ENCODE measurements around the gene PTCH1. TPM values are rescaled to one million over a fixed set of nuclear protein-coding genes. Genes with fewer than 3 reads are reported as not detected.

PTCH1 gene
- total RNA-seq, 1 experiment from 2014 or later: 7.6 TPM

DNA sequence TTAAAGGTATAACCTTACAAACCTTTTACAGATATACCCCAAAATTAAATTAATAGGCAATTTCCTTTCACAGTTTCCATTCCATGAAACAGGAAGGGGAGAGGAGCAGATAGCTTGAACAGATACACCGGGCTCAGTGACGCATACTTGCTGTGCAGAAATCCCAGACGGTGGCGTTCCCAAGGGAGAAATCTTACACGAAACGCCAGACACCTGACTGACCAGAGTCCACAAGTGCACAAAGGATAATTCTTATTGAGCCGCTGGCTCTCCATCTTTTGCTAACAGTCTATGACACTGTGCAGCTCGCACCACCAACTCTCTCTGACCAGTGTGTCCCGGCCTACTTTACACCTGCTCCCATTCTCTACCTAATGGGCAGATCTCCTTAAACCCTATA is 37.4 kb downstream of the PTCH1 start:
- CTCF ChIA-PET: no interaction called here
- intact Hi-C loops (cut with micrococcal nuclease; ENCODE audit: unreplicated experiment): no loop called here
- BruUV-seq (replicated peaks): no TSS peak
- TF ChIP-seq, protein P1, sequence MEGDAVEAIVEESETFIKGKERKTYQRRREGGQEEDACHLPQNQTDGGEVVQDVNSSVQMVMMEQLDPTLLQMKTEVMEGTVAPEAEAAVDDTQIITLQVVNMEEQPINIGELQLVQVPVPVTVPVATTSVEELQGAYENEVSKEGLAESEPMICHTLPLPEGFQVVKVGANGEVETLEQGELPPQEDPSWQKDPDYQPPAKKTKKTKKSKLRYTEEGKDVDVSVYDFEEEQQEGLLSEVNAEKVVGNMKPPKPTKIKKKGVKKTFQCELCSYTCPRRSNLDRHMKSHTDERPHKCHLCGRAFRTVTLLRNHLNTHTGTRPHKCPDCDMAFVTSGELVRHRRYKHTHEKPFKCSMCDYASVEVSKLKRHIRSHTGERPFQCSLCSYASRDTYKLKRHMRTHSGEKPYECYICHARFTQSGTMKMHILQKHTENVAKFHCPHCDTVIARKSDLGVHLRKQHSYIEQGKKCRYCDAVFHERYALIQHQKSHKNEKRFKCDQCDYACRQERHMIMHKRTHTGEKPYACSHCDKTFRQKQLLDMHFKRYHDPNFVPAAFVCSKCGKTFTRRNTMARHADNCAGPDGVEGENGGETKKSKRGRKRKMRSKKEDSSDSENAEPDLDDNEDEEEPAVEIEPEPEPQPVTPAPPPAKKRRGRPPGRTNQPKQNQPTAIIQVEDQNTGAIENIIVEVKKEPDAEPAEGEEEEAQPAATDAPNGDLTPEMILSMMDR (IDR thresholded peaks at IDR 0.05; ENCODE audit: unreplicated experiment): no peak
- H3K9me3 Mint-ChIP-seq (ENCODE audit: low read depth, unreplicated experiment): no peaks in the 10 kb centered on the region
- no peak for DNase-seq
- H3K27me3 Mint-ChIP-seq (ENCODE audit: unreplicated experiment): no peaks in the 10 kb centered on the region
- H3K36me3 Mint-ChIP-seq (ENCODE audit: insufficient read depth, unreplicated experiment): no peaks in the 10 kb centered on the region
- H3K4me3 Mint-ChIP-seq (ENCODE audit: low read depth, unreplicated experiment): no peak overlapping the region
- H3K27ac Mint-ChIP-seq (ENCODE audit: unreplicated experiment): no peak overlapping the region
- H3K4me1 Mint-ChIP-seq (ENCODE audit: low read depth, unreplicated experiment): no peaks in the 10 kb centered on the region

DNA sequence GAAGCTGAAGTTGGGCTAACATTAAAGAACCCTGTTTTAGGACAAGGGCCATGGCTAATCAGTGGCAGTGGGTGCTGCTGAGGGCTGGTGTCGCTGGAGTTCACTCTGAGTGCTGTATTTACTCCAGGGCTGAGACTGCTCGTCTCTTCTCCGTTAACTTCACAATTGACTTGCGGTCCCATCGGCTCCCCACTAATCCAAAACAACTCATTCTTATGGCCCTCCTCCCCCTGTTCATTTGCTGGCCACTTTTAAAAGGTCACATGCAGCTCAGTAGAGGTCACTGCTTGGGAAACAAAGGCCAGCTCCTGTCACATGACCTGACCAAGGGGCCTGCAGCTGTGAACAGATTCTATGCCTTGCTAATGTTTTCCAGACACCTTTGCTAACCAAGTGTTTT is 38.4 kb downstream of the PTCH1 start:
- Mint-ChIP-seq H3K27me3 (ENCODE audit: unreplicated experiment) (no peaks in the 10 kb centered on the region), H3K9me3 (ENCODE audit: low read depth, unreplicated experiment) (no peaks in the 10 kb centered on the region), H3K27ac (ENCODE audit: unreplicated experiment) (no peak overlapping the region), H3K4me3 (ENCODE audit: low read depth, unreplicated experiment) (no peak overlapping the region), H3K4me1 (ENCODE audit: low read depth, unreplicated experiment) (no peaks in the 10 kb centered on the region), H3K36me3 (ENCODE audit: insufficient read depth, unreplicated experiment) (no peaks in the 10 kb centered on the region)
- intact Hi-C loops (cut with micrococcal nuclease; ENCODE audit: unreplicated experiment): no loop called here
- TF ChIP-seq, protein P1 (IDR thresholded peaks at IDR 0.05; ENCODE audit: unreplicated experiment): no peak
- no peak for DNase-seq
- CTCF ChIA-PET: no interaction called here
- no TSS peak for BruUV-seq (replicated peaks)

DNA sequence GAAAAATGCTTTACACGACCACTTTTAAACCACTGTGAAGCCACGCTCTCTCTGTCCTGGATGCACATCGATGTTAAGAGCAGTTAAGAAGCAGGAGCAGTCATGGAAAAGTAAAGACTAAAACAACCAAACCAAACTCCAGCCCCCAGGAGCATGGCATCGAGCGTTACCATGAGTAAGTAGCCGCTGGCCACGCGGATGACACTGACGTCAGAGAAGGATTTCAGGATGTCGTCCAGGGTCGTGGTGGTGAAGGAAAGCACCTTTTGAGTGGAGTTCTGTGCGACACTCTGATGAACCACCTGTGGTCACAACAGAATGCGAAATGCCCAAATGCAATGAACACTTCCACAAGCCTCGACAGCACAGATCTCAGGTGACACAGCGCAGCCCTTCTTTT is 38.9 kb downstream of the PTCH1 start:
- TF ChIP-seq, protein P1 (IDR thresholded peaks at IDR 0.05; ENCODE audit: unreplicated experiment): no peak
- no peaks in the 10 kb centered on the region for H3K27me3 Mint-ChIP-seq (ENCODE audit: unreplicated experiment)
- H3K9me3 Mint-ChIP-seq (ENCODE audit: low read depth, unreplicated experiment): no peaks in the 10 kb centered on the region
- H3K27ac Mint-ChIP-seq (ENCODE audit: unreplicated experiment): no peak overlapping the region
- CTCF ChIA-PET: no interaction called here
- intact Hi-C loops (cut with micrococcal nuclease; ENCODE audit: unreplicated experiment): no loop called here
- no TSS peak for BruUV-seq (replicated peaks)
- no peaks in the 10 kb centered on the region for H3K4me1 Mint-ChIP-seq (ENCODE audit: low read depth, unreplicated experiment)
- DNase-seq: no peak
- H3K36me3 Mint-ChIP-seq (ENCODE audit: insufficient read depth, unreplicated experiment): no peaks in the 10 kb centered on the region
- H3K4me3 Mint-ChIP-seq (ENCODE audit: low read depth, unreplicated experiment): no peak overlapping the region

DNA sequence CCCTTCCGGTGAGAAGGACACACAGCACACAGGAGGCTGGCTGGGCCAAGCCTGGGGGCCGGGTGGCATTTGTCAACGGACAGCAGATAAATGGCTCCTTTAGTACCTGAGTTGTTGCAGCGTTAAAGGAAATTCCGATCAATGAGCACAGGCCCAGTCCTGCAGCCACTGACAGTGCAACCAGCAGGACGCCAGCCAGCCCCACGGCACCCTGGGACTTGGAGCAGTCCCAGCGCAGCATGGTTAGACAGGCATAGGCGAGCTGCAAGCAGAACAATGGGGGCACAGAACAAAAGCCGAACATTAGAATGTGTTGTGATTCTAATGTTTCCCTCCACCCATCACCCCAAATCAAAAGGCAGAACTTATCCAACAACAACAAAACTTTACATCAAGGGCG is 39.3 kb downstream of the PTCH1 start:
- H3K36me3 Mint-ChIP-seq (ENCODE audit: insufficient read depth, unreplicated experiment): peaks cover 2% of the 10 kb centered on the region
- H3K27me3 Mint-ChIP-seq (ENCODE audit: unreplicated experiment): no peaks in the 10 kb centered on the region
- TF ChIP-seq, protein P1 (IDR thresholded peaks at IDR 0.05; ENCODE audit: unreplicated experiment): no peak
- H3K4me3 Mint-ChIP-seq (ENCODE audit: low read depth, unreplicated experiment): no peak overlapping the region
- H3K27ac Mint-ChIP-seq (ENCODE audit: unreplicated experiment): no peak overlapping the region
- CTCF ChIA-PET: no interaction called here
- DNase-seq: no peak
- intact Hi-C loops (cut with micrococcal nuclease; ENCODE audit: unreplicated experiment): no loop called here
- no TSS peak for BruUV-seq (replicated peaks)
- H3K9me3 Mint-ChIP-seq (ENCODE audit: low read depth, unreplicated experiment): no peaks in the 10 kb centered on the region
- H3K4me1 Mint-ChIP-seq (ENCODE audit: low read depth, unreplicated experiment): no peaks in the 10 kb centered on the region

DNA sequence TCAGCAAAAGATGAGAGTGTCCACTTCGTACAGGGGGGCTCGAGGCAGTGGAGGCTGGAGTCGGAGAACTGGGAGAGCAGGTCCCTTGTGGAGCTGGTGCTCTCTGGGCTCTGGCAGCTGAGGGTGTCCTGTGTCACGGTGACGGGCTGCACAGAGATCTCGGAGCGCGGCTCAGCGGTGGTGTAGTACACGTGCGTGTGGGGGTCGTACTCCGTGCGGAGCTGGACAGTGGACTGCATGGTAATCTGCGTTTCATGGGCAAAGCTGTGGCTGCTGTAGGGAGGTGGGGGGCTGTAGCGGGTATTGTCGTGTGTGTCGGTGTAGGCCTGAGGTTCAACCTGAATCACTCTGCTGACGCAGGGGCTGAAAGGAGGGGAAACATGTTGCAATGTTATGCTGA is 48.0 kb downstream of the PTCH1 start:
- intact Hi-C loops (cut with micrococcal nuclease; ENCODE audit: unreplicated experiment): no loop called here
- Mint-ChIP-seq H3K4me3 (ENCODE audit: low read depth, unreplicated experiment) (no peak overlapping the region), H3K36me3 (ENCODE audit: insufficient read depth, unreplicated experiment) (peaks cover 6% of the 10 kb centered on the region), H3K9me3 (ENCODE audit: low read depth, unreplicated experiment) (no peaks in the 10 kb centered on the region), H3K27me3 (ENCODE audit: unreplicated experiment) (no peaks in the 10 kb centered on the region), H3K4me1 (ENCODE audit: low read depth, unreplicated experiment) (no peaks in the 10 kb centered on the region), H3K27ac (ENCODE audit: unreplicated experiment) (no peak overlapping the region)
- no TSS peak for BruUV-seq (replicated peaks)
- TF ChIP-seq, protein P1 (IDR thresholded peaks at IDR 0.05; ENCODE audit: unreplicated experiment): no peak
- DNase-seq: no peak
- CTCF ChIA-PET: no interaction called here
